HepG2 (cell line): ENCODE data around the gene CLEC3A. TPM values are rescaled to one million over a fixed set of nuclear protein-coding genes. Genes with fewer than 3 reads are reported as not detected.

ENCODE experiments used
- AGO2 ChIP-seq: fragments of 200-400 bp; formaldehyde crosslinking; optimal IDR thresholded peaks from 2 replicates; pipeline ENCODE3; 2017; ENCODE audit warnings: mild to moderate bottlenecking, low read depth, low read length, moderate library complexity
- ELF1 ChIP-seq: sonication (generic); formaldehyde crosslinking; IDR thresholded peaks from 2 replicates; pipeline ENCODE4 v1.4.0; 2020; ENCODE audit warnings: missing genetic modification reagents
- FOXK2 ChIP-seq: fragments of 450-650 bp; IDR thresholded peaks from 2 replicates; pipeline ENCODE4 v1.6.1; 2016
- GTF2F1 ChIP-seq: fragments of 150-350 bp; IDR thresholded peaks from 2 replicates; pipeline ENCODE4 v1.6.1; 2014; ENCODE audit warnings: low read length
- KDM6A ChIP-seq: IDR thresholded peaks from 2 replicates; pipeline ENCODE4 v1.6.1; 2016; ENCODE audit warnings: low read depth
- PAX8 ChIP-seq: sonication (generic); formaldehyde crosslinking; IDR thresholded peaks from 2 replicates; pipeline ENCODE4 v1.8.0; 2022; ENCODE audit warnings: mild to moderate bottlenecking, missing genetic modification reagents, borderline replicate concordance
- RBM22 ChIP-seq: fragments of 200-400 bp; formaldehyde crosslinking; optimal IDR thresholded peaks from 2 replicates; pipeline ENCODE3; 2017; ENCODE audit warnings: mild to moderate bottlenecking, low read length, moderate library complexity
- RFXAP ChIP-seq: sonication (generic); formaldehyde crosslinking; IDR thresholded peaks from 2 replicates; pipeline ENCODE4 v1.4.0; 2020; ENCODE audit warnings: missing genetic modification reagents, borderline replicate concordance
- SAFB2 ChIP-seq: sonication (generic); formaldehyde crosslinking; IDR thresholded peaks from 2 replicates; pipeline ENCODE4 v1.5.1; 2020; ENCODE audit warnings: missing genetic modification reagents, low read depth, mild to moderate bottlenecking, borderline replicate concordance
- STAT5B ChIP-seq: sonication (generic); formaldehyde crosslinking; IDR thresholded peaks from 2 replicates; pipeline ENCODE4 v1.4.0; 2020; ENCODE audit warnings: missing genetic modification reagents
- U2AF1 ChIP-seq: fragments of 200-400 bp; formaldehyde crosslinking; optimal IDR thresholded peaks from 2 replicates; pipeline ENCODE3; 2017; ENCODE audit warnings: mild to moderate bottlenecking, low read depth, low read length
- U2AF2 ChIP-seq: fragments of 200-400 bp; formaldehyde crosslinking; IDR thresholded peaks from 2 replicates; pipeline ENCODE4 v1.6.1; 2017; ENCODE audit warnings: low read depth, mild to moderate bottlenecking, low read length
- ZBTB20 ChIP-seq: sonication (generic); formaldehyde crosslinking; IDR thresholded peaks from 2 replicates; pipeline ENCODE4 v1.8.1; 2023; ENCODE audit warnings: missing genetic modification reagents, low read depth, mild to moderate bottlenecking, borderline replicate concordance
- ZFYVE20 ChIP-seq: sonication (generic); formaldehyde crosslinking; IDR thresholded peaks from 2 replicates; pipeline ENCODE4 v1.8.0; 2023; ENCODE audit warnings: low read depth, mild to moderate bottlenecking, moderate library complexity, missing genetic modification reagents, borderline replicate concordance
- ZNF224 ChIP-seq: sonication (generic); formaldehyde crosslinking; IDR thresholded peaks from 2 replicates; pipeline ENCODE4 v1.5.0; 2020; ENCODE audit warnings: mild to moderate bottlenecking, missing genetic modification reagents
- ZNF333 ChIP-seq: sonication (generic); formaldehyde crosslinking; IDR thresholded peaks from 2 replicates; pipeline ENCODE4 v1.4.0; 2020; ENCODE audit warnings: mild to moderate bottlenecking, missing genetic modification reagents, borderline replicate concordance
- ZNF652 ChIP-seq: IDR thresholded peaks from 2 replicates; pipeline ENCODE4 v1.6.1; 2016; ENCODE audit warnings: low read depth, borderline replicate concordance
- ZSCAN9 ChIP-seq: IDR thresholded peaks from 2 replicates; pipeline ENCODE4 v1.6.1; 2016; ENCODE audit warnings: borderline replicate concordance
- polyA plus RNA-seq, 8 experiments: library from polyadenylated mRNA; depleted of rRNA in 3 of 8; stranded (reverse) in 7 of 8; unstranded in 1 of 8; fragments of >200 nt; fragmentation: Illumina TruSeq in 4 of 8; extraction: Trizol in 4 of 8; gene quantifications; 2 replicates each; pipeline versions ENCODE4 v1.2.1 to v1.2.3, GENCODE V29; 2011 to 2016; ENCODE audit warnings: low read depth in 4 of 8, missing spikeins in 1 of 8, mixed read lengths in 1 of 8; ENCODE audit not compliant: insufficient read depth in 1 of 8
- total RNA-seq, 5 experiments: library from RNA; depleted of rRNA; stranded (reverse); fragments of >200 nt; fragmentation: Illumina TruSeq; extraction: Trizol; gene quantifications; 2 replicates each; pipeline ENCODE4 v1.2.3, GENCODE V29; 2016; ENCODE audit warnings: low read depth in 1 of 5
- TF ChIP-seq, protein P1 (sequence below): IDR thresholded peaks from 2 replicates; pipeline ENCODE4 v1.6.1; 2018; ENCODE audit warnings: missing genetic modification reagents
- TF ChIP-seq, protein P2 (sequence below): IDR thresholded peaks from 2 replicates; pipeline ENCODE4 v1.6.1; 2016; ENCODE audit warnings: low read depth, missing genetic modification reagents, missing compliant biosample characterization
- TF ChIP-seq, protein P3 (sequence below): IDR thresholded peaks from 2 replicates; pipeline ENCODE4 v1.6.1; 2012; ENCODE audit warnings: low read length, improper control_type of control experiment

Gene CLEC3A
- total and polyA plus RNA-seq, 2 of the 13 experiments (the other 11 are each of a cell fraction or from before 2014, with no cell fraction given): not detected

DNA sequence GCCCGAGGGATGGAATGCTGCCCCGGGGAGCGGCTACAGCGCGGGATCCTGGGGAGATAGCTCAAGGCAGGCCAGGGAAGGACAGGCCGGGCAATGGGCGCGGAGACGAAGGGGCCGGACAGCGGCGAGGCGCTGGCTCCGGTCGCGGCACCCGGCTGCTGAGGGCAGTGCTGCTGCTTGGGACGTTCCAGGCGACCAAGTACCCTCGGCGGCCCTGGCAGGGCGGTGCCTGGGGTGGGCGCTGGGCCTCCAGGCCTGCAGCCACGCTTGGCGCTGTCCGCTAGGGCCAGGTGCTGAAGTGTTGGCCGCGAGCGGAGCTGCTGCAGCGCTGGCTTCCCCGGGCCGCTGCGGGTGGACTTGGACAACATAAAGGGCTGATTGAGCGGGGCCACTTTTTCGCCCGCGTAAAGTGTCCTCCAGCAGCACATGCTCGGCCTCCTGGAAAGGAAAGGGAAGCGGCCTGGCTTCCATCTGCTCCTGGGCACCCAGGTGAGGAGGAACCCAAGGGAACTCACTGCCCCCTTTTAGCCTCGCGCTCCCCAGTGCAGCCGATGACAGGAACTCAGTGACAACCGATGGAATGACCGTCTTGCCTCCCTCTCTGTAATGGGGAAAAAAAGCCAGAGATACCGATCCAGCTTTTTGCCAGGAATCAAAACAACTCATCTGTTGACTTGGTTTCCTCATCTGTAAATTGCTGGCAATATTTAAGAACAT, 23.7 kb downstream of the CLEC3A start (continued):
- TF ChIP-seq U2AF2 (no peak), PAX8 (CRISPR knock-in tag) (peak; percentile 98; the same call in 1 of the 2 replicates), ELF1 (CRISPR knock-in tag) (peak; percentile 53; the same call in 1 of the 2 replicates), RBM22 (no peak), STAT5B (peak; percentile 96), ZNF333 (peak; percentile 99; the same call in 1 of the 2 replicates), ZNF652 (CRISPR knock-in tag) (no peak), AGO2 (no peak), ZSCAN9 (CRISPR knock-in tag) (peak; percentile 99), GTF2F1 (no peak), RFXAP (CRISPR knock-in tag) (peak; percentile 96), U2AF1 (no peak), FOXK2 (no peak), ZFYVE20 (CRISPR knock-in tag) (peak; percentile 99), SAFB2 (CRISPR knock-in tag) (peak; percentile 93), ZBTB20 (CRISPR knock-in tag) (peak; percentile 94), ZNF224 (CRISPR knock-in tag) (peak; percentile 95), KDM6A (CRISPR knock-in tag) (0 out of 2 replicates have a peak, but pooled peaks have one; percentile 18)
- TF ChIP-seq, protein P1, sequence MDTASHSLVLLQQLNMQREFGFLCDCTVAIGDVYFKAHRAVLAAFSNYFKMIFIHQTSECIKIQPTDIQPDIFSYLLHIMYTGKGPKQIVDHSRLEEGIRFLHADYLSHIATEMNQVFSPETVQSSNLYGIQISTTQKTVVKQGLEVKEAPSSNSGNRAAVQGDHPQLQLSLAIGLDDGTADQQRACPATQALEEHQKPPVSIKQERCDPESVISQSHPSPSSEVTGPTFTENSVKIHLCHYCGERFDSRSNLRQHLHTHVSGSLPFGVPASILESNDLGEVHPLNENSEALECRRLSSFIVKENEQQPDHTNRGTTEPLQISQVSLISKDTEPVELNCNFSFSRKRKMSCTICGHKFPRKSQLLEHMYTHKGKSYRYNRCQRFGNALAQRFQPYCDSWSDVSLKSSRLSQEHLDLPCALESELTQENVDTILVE (CRISPR knock-in tag): peak; percentile 97
- TF ChIP-seq, protein P2, sequence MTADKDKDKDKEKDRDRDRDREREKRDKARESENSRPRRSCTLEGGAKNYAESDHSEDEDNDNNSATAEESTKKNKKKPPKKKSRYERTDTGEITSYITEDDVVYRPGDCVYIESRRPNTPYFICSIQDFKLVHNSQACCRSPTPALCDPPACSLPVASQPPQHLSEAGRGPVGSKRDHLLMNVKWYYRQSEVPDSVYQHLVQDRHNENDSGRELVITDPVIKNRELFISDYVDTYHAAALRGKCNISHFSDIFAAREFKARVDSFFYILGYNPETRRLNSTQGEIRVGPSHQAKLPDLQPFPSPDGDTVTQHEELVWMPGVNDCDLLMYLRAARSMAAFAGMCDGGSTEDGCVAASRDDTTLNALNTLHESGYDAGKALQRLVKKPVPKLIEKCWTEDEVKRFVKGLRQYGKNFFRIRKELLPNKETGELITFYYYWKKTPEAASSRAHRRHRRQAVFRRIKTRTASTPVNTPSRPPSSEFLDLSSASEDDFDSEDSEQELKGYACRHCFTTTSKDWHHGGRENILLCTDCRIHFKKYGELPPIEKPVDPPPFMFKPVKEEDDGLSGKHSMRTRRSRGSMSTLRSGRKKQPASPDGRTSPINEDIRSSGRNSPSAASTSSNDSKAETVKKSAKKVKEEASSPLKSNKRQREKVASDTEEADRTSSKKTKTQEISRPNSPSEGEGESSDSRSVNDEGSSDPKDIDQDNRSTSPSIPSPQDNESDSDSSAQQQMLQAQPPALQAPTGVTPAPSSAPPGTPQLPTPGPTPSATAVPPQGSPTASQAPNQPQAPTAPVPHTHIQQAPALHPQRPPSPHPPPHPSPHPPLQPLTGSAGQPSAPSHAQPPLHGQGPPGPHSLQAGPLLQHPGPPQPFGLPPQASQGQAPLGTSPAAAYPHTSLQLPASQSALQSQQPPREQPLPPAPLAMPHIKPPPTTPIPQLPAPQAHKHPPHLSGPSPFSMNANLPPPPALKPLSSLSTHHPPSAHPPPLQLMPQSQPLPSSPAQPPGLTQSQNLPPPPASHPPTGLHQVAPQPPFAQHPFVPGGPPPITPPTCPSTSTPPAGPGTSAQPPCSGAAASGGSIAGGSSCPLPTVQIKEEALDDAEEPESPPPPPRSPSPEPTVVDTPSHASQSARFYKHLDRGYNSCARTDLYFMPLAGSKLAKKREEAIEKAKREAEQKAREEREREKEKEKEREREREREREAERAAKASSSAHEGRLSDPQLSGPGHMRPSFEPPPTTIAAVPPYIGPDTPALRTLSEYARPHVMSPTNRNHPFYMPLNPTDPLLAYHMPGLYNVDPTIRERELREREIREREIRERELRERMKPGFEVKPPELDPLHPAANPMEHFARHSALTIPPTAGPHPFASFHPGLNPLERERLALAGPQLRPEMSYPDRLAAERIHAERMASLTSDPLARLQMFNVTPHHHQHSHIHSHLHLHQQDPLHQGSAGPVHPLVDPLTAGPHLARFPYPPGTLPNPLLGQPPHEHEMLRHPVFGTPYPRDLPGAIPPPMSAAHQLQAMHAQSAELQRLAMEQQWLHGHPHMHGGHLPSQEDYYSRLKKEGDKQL (CRISPR knock-in tag): no peak
- TF ChIP-seq, protein P3, sequence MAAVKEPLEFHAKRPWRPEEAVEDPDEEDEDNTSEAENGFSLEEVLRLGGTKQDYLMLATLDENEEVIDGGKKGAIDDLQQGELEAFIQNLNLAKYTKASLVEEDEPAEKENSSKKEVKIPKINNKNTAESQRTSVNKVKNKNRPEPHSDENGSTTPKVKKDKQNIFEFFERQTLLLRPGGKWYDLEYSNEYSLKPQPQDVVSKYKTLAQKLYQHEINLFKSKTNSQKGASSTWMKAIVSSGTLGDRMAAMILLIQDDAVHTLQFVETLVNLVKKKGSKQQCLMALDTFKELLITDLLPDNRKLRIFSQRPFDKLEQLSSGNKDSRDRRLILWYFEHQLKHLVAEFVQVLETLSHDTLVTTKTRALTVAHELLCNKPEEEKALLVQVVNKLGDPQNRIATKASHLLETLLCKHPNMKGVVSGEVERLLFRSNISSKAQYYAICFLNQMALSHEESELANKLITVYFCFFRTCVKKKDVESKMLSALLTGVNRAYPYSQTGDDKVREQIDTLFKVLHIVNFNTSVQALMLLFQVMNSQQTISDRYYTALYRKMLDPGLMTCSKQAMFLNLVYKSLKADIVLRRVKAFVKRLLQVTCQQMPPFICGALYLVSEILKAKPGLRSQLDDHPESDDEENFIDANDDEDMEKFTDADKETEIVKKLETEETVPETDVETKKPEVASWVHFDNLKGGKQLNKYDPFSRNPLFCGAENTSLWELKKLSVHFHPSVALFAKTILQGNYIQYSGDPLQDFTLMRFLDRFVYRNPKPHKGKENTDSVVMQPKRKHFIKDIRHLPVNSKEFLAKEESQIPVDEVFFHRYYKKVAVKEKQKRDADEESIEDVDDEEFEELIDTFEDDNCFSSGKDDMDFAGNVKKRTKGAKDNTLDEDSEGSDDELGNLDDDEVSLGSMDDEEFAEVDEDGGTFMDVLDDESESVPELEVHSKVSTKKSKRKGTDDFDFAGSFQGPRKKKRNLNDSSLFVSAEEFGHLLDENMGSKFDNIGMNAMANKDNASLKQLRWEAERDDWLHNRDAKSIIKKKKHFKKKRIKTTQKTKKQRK: no peak
